22Rv1 (cell line): Measurements from ENCODE around the gene HMG20B.

Experiments
- CTCF ChIP-seq: fragments of 450-650 bp; IDR thresholded peaks from 2 replicates; pipeline ENCODE4 v1.5.1; 2017; ENCODE audit warnings: mild to moderate bottlenecking
- ZFX ChIP-seq: fragments of 450-650 bp; IDR thresholded peaks from 2 replicates; pipeline ENCODE4 v1.6.1; 2017; ENCODE audit warnings: antibody characterized with exemption, borderline replicate concordance

GRCh38 chr19:3617463-3617862, 44.7 kb downstream of the HMG20B start:
- TF ChIP-seq CTCF, result no peak
- TF ChIP-seq ZFX, result no peak
